Activated CD8-positive, alpha-beta memory T cell treated with anti-CD3 and anti-CD28 coated beads, Interleukin-2, amount 50 U/mL, for 48 hours (primary cell): ENCODE measurements around the gene NUP210L.
"Not testable (repeated sequence)": the region's sequence is repeated elsewhere in the genome, so short reads cannot be mapped to it uniquely, and the experiment has no call there.

Source experiments
- DNase-seq: peaks from one replicate; pipeline ENCODE4 v3.0.0-alpha.2; 2020

Gene NUP210L

DNA sequence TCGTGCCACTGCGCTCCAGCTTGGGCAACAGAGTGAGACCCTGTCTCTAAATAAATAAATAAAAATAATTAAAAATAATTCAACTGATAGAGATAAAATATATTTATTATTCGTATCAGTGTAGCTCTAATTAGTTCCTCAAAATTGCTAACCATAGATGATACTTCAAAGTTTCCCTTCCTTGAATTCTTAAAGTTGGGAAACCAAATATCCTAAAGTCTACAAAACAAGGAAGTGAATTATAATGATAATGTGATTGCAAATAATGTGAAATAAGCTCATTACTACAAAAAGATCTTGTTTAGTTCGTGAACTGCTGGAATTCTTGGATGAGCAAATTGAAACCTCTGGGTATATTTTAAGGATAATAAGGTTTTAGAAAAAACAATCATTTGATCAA lies 60.5 kb downstream of the NUP210L start:
- no peak for DNase-seq

DNA sequence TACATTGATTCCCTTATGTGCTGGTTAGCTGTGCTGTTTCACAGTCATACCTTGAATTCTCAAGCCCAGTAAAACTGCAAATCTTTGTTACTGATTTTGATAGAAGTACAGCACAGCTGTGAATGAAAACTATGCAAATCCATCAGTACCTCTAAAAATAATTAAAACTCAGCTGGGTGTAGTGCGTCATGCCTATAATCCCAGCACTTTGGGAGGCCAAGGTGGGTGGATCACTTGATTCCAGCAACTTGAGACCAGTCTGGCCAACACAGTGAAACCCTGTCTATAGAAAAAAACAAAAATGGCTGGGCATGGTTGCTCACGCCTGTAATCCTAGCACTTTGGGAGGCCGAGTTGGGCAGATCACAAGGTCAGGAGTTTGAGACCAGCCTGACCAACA lies 61.2 kb downstream of the NUP210L start:
- DNase-seq = no peak

GRCh38 chr1:154091706-154092105 lies 63.2 kb downstream of the NUP210L start:
- DNase-seq = no peak

DNA sequence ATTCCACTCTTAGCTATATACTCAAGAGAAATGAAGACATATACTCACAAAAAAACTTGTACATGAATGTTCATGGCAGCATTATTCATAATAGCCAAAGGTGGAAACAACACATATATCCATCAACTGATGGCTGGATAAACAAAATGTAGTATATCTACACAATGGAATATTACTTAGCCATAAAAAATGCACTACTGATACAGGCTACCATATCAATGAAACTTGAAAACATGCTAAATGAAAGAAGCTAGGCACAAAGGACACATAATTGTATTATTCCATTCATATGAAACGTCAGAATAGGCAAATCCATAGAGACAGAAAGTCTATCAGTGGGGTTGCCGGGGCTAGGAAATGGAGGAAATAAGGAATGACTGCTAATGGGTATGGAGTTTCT lies 67.3 kb downstream of the NUP210L start:
- no peak for DNase-seq

GRCh38 chr1:154083057-154083456 lies 71.8 kb downstream of the NUP210L start:
- DNase-seq = not testable (repeated sequence)

- DNase-seq = no peak
These were observed 73.3 kb downstream of the NUP210L start for GRCh38 chr1:154081386-154082126.

GRCh38 chr1:154076413-154076812 lies 78.5 kb downstream of the NUP210L start:
- no peak for DNase-seq

DNA sequence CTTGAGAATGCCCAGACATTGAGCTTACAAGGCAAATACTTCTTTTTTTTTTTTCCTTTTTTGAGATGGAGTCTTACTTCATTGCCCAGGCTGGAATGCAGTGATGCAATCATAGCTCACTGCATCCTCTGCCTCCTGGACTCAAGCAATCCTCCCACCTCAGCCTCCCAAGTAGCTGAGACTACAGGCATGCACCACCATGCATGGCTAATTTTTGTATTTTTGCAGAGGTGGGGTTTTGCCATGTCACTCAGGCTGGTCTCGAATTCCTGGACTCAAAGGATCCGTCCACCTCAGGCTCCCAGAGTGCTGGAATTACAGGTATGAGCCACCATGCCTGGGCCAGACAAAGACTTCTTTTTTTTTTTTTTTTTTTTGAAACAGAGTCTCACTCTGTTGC lies 79.1 kb downstream of the NUP210L start:
- no peak for DNase-seq

DNA sequence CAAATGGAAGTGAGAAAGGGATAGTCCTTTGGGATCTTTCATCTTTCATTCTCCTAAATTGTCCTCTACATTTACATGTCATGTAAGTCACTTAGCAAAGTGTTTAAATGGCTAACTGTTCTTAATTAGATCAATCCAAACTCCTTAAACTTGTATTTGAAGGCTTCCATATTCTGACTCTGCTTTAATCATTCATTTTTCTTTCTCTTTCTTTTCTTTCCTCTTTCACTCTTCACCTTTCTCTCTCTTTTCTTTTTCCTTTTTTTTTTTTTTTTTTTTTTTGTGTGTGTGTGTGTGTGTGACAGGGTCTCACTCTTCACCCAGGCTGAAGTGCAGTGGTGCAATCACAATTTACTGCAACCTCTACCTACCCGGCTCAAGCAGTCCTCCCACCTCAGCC lies 92.6 kb downstream of the NUP210L start:
- DNase-seq = no peak

DNA sequence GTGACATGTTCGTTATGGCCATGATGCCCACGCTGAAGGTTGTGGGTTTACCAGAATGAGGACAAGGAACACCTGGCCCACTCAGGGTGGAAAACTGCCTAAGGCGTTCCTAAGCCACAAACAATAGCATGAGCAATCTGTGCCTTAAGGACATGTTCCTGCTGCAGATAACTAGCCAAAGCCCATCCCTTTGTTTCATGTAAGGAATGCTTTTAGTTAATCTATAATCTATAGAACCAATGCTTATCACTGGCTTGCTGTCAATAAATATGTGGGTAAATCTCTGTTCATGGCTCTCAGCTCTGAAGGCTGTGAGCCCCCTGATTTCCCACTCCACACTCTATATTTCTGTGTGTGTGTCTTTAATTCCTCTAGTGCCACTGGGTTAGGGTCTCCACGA lies 107.4 kb downstream of the NUP210L start:
- not testable (repeated sequence) for DNase-seq

DNA sequence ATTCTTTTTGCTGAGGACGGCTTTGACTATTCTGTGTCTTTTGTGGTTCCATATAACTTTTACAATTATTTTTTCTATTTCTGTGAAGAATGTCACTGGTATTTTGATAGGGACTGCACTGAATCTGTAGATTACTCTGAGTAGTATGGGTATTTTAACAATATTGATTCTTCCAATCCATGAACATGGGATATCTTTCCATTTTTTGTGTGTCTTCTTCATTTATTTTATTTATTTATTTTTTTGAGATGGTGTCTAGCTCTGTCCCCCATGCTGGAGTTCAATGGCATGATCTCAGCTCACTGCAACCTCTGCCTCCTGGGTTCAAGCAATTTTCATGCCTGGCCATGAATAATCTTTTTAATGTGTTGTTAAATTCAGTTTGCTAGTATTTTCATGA lies 121.2 kb downstream of the NUP210L start:
- not testable (repeated sequence) for DNase-seq

DNA sequence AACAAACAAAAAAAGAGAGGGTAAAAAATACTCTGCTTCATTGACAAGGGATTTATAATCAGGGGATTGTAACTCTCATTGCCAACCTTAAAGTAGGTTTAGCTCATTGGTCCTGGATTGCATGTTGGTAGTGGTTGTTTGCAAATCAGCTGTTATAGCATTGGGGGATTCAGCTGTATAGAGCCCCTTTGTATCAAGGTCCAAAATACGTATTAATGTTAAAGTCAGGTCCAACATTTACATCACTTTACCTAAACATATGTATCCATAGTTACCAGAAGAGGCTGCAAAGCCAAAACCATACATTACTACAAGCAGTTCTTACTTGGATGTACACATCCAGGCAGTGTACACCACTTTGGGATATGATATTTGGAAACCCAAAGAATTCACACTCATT lies 134.9 kb downstream of the NUP210L start:
- no peak for DNase-seq

GRCh38 chr1:154019269-154019668 lies 135.6 kb downstream of the NUP210L start:
- no peak for DNase-seq

DNA sequence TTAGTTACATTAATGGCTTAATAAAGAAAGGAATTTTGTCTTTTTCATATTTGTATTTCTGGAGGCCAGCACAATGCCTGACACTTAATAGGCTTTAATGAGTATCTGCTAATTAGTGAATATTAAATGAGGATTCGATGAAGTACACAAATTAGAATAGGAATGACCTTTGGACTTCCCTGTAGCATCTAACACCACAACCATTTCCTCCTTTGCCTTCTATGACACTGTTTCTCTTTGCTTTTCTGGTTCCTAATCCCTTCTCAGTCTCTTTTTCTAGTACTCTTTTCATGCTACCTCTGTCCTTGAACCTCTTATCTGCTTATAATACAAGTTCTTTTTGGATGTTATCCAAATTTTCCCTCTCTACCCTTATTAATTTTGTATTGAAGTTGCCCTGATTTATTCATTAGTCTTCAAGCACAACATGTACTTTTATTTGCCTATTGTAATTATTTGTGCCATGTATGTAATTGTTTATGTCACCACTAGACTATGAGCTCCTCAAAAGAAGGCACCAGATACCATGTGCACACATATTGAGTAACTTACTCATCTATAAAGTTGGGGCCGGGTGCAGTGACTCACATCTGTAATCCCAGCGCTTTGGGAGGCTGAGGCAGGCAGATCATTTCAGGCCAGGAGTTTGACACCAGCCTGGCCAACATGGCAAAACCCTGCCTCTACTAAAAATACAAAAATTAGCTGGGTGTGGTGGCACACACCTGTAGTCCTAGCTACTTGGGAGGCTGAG lies 140.5 kb downstream of the NUP210L start:
- no peak for DNase-seq

- DNase-seq = not testable (repeated sequence)
These were observed 142.3 kb downstream of the NUP210L start for GRCh38 chr1:154012543-154012942.

DNA sequence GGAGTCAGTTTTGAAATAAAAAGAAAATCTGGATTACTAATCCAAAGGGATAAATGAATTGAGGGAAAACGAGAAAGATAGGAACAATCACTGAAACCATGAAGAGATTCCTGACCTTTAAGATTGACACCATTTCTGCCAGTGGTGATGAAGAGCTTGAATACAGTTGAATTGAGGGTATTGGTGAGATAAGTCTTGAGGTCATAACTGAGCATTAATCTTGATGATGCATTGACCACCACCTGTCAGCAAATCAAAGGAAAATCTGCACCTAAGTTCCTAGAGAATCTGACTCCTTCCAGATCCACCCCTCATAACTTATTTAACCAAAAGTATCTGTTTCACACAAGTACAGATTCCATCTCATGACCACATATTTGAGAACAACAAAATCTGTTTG lies 142.7 kb downstream of the NUP210L start:
- no peak for DNase-seq

GRCh38 chr1:154006136-154006535 lies 148.7 kb downstream of the NUP210L start:
- no peak for DNase-seq

DNA sequence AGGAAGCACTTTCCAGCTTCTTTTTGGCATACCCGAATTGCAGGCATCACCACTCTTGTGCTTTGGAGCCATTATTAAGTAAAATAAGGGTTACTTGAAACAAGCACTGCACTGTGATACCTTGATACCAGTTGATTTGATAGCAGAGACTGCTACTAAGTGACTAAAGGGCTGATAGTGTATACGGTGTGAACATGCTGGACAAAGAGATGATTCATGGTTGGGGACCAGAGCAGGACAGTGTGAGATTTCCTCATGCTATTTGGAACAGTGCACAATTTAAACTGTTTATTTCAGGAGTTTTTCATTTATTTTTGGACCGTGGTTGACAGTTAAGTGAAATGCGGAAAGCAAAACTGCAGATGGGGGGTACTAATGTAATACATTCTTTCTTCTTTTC lies 154.5 kb downstream of the NUP210L start:
- no peak for DNase-seq

GRCh38 chr1:153996882-153997281 lies 158.0 kb downstream of the NUP210L start:
- DNase-seq = not testable (repeated sequence)

DNA sequence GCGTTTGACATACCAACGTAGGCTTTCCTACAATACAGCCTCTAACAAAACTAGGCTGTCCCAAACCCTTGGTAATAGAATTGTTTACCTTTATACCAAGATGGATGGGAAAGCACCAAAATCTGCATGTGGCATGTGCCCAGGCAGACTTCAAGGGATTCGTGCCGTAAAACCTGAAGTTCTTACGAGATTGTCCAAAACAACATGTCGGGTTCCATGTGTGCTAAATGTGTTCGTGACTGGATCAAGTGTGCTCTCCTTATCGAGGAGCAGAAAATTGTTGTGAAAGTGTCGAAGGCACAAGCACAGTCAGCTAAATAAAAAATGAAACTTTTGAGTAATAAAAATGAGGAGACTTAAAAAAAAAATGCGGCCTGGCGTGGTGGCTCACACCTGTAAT lies 159.2 kb downstream of the NUP210L start:
- DNase-seq = no peak

- DNase-seq = no peak
These were observed 159.7 kb downstream of the NUP210L start for GRCh38 chr1:153995202-153995601.

DNA sequence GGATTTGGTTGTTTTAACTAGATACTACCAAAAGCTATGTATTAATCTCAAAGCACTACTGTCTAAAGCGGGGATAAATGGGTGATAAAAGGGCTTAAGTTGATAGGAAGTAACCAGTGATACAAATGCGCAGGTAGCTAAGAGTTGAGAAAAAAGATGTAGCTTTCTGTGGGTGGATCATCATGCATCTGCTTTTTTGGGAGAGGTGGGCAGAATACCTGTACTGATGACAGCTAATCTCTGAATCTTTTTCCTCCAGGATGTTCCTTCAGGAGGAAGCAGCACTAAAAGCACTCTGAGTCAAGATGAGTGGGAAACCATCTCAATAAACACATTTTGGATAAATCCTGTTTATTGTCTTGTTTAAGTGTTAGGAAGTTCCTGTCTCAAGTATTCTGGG lies 163.1 kb downstream of the NUP210L start:
- no peak for DNase-seq

DNA sequence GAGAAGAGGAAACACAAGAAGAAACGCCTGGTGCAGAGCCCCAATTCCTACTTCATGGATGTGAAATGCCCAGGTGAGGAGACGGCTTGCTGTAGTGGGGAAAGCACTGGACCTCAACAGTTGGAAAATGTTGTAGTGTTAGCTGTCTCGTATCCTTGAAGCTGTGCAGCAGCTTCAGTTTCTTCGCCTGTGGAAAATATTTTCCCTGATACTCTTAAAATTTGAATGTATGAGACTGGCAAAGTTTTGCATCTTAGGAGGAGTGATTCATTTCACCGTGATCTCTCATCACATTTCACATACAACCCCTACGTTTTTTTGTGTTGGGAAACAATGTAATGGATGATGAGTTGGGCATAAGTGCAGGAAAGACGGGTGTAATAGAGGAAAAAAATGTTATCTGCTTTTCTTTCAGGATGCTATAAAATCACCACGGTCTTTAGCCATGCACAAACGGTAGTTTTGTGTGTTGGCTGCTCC lies 163.7 kb downstream of the NUP210L start:
- DNase-seq = no peak

- DNase-seq = peak; percentile 90
These were observed 164.3 kb downstream of the NUP210L start, which contains the start of gene RPS27 for GRCh38 chr1:153990468-153991150. Gene RPS27, plus strand, starts transcription at chr1:153990762. Its CDS starts 35 bp downstream, at chr1:153990797.
